HG03354 (cell line): ENCODE measurements around the gene DAO.

Experiments used
- ATAC-seq: cut with Tn5 transposase; IDR thresholded peaks from one replicate; pipeline ENCODE4 v1.9.1; 2021; ENCODE audit warnings: mild to moderate bottlenecking; ENCODE audit not compliant: unreplicated experiment, poor library complexity, severe bottlenecking

The DAO gene

DNA sequence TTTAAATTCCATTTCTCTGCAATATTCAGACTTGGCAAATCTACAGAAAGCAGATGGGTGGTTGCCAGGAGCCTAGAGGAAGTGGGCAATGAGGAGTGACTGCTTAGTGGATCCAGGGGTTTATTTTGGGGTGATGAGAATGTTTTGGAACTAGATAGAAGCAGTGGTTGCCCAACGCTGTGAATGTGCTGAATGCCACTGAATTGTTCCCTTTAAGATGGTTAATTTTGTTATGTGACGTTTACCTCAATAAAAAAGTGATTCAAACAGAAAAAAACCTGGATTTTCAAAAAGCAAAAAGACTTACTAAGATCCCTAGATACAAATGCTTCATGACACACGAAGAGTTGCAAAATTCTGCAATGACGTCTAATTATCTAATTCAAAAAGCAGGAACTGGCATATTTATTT is 34.2 kb downstream of the DAO start:
- no peak for ATAC-seq

DNA sequence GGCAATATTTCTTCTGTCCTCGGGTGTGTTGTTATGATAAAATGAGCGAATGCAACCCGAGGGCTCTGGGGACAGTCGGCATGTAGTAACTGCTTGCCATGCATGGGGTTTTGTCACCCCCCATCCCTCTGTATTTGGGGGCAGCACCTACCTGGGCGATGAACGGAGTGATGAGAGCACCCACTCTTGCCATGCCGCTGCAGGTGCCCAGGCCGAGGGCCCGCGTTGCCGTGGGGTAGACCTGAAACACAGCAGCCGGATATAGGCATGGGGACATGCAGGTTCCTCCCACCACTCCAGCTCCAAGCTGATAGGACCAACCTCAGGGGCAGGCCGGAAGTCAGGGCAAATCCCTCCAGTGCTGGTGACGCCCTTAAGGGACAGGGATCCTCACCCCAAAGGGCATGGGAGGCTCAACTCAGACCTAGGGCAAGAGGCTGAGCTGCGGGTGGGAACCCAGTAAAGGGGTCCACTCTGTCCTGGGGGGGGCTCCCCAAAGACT is 35.8 kb downstream of the DAO start:
- ATAC-seq: no peak

DNA sequence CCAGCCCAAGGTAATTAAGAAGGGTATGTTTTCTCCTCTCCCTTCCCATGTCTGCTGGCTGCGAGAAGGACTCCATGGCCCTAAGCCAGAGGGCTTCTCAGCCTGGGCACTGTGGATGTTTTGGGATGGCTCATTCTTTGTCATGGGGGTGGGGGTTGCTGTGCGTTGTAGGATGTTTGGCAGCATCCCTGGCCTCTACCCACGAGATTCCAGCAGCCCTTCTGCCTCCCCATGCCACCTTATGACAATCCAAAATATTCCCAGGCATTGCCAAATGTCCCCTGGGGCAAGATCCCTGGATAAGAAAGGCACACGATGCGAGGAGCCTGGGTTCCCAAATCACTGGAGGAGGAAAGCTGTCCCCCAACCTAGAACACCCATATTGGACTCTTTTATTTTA is 36.4 kb downstream of the DAO start:
- no peak for ATAC-seq

DNA sequence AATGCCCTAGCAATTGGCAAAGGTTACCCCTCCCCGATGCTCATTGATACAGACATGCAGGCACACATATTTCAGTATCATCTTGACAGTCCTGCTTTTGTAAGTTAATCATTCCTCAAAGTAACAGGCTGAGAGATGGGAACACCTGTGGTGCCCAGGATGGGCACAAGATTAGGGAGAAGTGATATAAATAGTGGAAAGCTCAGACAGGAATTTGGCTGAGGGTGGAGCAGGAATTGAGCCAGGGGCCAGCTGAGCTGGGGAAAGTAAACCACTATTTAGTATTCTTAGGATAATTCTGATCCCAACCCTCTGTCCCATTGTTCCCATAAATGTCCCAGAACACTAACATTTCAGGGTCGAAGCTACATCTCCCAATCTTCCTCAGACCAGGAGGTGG is 38.3 kb downstream of the DAO start:
- no peak for ATAC-seq

DNA sequence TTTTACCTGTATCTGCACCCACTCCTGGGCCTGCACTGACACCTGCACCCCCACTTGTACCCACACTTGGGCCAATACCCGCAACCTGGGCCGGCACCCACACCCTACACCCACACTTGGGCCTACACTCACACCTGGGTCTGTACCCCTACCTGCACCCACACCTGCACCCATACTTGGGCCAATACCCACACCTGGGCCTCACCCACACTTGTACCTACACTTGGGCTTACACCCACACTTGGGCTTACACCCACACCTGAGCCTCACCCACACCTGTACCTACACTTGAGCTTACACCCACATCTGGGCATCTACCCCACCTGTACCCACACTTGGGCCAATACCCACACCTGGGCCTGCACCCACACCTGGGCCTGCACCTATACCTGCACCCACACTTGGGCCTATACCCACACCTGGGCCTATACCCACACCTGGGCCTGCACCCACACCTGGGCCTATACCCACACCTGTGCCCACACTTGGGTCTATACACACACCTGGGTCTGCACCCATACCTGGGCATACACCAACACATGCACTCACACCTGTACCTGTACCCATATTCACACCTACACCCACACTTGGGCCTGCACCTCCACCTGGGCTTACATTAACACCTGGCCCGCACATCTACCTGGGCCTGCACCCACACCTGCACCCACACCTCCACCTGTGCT is 39.2 kb downstream of the DAO start:
- no peak for ATAC-seq

DNA sequence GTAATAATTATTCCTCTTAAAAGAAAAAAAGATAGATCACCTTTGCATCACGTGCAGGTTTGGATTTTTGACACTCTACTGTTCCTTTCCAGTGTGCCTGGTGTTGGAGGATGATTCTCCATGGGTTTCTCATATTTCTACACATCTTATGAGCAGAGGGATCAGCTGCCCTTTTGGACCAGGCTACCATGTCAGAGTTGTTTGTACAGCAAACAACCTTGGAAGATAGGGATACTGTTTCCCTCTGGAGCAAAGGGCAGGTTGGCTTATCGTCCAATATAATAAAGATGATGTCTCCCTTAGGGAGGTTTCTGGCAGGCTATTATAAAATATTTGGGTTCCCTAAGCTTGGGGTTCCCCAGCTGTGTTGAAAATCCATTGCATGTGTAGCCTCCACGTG is 42.1 kb downstream of the DAO start:
- no peak for ATAC-seq

DNA sequence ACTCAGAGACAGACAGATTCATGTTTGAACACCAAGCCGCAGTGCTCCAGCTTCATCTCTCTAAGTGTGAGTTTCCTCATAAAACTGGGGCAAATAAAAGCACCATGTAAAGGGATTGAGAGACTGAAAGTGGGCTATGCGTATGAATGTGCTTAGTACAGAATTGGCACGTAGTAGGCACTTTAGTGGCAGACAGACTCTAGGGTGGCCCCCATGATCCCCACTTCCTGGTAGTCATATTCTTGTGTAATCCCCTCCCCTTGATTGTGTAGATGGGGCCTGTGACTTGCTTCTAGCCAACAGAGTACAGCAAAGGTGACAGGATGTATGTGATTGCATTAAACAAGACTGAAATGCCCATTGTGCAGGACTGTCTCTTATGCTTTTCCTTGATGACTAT is 43.0 kb downstream of the DAO start:
- ATAC-seq: no peak

DNA sequence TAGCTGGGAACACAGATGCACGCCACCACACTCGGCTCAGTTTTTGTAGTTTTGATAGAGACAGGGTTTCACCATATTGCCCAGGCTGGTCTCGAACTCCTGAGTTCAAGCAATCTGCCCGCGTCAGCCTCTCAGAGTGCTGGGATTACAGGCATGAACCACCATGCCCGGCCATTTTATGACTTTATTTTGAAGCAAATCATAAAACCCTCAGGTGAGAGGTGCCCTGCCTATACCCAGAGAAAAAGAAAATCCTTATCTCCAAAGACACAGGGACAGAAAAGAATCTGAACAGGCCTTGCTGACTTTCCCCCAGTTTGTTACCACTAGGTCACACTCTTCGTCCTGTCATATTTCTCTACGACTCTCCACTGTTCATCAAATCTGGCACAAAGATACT is 48.8 kb downstream of the DAO start:
- no peak for ATAC-seq

DNA sequence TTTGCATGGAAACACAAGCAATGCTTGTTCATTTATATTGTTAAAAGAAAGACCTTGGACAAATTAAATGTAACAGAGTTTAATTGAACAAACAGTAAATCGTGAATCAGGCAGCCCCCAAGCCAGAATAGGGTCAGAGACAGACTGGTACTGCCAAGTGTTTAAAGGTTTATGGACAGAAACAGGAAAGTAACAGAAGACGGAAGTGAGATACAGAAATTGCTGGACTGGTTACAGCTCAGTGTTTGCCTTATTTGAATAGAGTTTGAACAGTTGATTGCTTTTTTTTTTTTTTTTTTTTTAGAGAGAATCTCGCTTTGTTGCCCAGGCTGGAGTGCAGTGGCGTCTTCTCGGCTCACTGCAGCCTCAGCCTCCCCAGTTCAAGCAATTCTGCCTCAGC is 50.3 kb downstream of the DAO start:
- peak; percentile 80 for ATAC-seq

DNA sequence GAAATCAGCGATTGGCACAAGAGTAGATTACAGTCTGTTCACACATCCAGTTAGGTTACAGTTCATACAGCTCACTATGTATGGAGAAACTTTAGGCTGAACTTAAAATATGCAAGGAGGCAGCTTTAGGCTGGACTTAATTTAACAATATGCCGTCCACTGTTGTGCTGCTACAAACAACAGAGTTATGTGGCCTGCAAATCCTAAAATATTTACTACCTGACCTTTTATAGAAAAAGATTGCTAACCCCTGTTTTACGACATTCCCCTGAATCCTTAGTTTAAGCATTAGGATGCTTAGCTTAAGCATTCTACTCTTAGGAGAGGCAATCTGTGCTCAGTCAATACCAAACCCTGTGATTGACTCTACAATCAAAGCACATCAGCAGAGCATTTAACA is 50.9 kb downstream of the DAO start:
- no peak for ATAC-seq

DNA sequence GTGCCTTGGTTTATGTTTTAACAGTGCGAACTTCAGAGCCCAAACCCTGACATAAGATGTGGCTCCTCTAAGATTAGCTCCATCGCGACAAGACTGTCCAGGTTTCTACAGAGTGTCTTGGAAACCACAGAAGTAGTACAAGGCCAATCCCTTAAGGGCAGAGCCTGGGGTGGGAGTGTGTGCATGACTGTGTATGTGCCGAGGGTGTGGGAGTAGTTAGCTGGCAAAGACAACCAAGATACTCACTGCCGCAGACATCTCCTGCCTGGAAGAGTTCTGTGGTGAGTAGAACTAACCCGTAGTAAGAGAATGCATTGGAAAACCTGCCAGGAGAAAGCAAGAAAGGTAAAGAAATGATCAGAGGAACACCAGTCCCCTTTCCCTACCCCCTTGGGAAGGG is 54.1 kb downstream of the DAO start:
- no peak for ATAC-seq

DNA sequence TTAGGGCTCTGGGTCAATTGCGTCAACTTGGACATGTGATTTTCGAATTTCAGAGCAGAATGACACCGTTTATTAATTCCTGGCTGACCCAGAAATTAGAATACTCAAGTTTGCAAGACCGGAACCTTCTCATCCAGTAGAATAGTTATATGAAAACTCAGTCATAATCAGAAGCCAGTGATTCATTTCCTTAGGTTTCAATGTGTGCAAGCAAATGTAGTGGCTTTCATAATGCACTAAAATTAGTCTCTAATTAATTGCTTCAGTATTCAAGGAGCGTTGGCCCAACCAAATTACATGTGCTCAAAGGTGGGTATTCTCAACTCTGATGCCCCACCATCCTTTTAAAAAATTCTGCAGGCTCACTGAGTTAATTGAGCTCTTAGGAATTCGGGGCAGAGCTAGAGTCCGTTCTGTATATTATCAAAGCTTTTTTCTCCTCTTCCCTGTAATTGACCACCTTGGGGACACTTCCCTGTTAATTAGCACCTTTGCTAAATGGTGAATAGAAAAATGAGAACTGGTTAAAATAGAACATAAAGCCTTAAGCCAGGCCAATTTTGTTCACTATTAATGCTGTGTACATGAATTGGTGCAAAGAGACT is 55.4 kb downstream of the DAO start:
- no peak for ATAC-seq

DNA sequence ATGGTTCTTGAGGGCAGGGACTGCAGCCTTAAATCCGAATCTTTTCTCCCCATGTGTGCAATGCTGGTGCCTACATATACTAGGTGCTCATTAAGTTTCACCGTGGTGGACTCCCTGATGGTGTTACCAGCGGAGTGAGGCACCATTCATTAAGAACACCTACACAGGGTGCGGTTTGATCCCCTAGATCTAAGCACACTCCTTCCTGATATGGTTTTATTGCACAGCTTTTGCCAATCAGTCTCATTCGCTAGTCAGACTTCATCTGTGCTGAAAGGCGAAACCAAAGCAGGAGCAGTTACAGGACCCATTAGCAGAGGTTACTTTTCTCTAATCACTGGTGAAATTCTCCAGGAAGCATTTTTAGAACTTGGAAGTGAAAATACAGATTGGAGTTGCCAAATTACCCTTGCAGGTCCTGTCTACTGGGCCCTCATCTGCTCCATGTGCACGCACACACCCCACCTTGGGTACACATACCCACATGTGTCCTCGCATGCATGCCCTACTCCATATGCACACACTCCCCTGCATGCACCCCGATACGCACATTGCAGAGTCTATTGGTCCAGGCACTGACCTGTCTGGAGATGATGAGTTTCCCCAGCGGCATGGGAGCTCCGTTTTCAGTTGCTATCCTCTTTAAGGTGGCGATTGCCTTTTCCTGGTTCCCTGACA is 58.5 kb downstream of the DAO start:
- no peak for ATAC-seq

DNA sequence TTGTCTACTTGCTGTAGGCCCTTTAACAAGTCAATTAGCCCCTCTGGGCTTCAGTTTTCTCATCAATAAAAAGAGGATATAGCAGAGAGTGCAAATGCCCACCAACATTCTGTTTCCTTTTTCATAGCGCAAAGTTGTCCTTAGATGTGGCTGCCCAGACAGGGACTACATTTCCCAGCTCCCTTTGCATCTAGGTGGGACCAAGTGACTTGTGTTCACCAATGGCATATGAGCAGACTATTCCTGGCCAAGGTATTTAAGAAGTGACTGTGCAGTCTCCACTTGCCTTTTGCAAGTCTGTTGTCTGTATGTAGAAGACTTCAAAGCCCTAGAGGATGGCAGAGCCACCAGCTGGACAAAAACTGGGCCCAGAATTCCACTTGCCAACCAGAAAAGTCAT is 59.7 kb downstream of the DAO start:
- ATAC-seq: peak; percentile 65

DNA sequence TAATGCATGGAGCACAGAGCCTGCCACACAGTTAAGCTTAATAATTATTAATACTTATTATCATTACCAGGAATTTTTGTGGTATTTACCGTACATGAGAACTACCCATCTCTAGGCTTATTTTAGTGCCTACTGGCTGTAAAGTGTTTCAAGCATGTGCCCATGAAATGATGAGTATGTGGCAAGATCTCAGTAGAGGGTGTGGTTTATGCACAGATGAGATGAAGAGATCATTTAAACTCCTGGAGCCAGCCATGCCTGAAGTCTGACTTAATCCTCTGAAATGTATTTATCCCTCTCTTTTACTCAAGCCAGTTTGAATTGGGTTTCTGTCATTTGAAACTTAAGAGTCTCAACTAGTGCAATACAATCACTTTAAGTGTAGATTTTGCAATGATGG is 60.2 kb downstream of the DAO start:
- ATAC-seq: no peak

DNA sequence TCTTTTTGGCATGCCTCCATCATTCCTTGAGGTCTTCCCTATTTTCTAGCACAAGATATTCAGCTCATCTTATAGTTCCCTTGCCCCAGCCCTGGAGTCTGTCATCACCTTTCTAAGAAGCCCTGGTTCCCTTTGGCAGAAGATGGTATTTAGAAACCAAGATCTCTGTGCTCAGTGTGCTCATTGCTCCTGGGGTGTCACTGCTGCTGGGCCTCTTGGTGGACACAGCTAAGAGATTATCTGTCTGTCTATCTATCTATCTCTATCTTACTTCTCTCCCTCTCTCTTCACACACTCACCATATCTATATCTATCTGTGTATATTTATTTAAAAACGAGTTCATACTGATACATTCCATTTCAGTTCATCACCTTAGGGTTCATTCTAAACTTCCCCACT is 67.2 kb downstream of the DAO start:
- ATAC-seq: no peak

DNA sequence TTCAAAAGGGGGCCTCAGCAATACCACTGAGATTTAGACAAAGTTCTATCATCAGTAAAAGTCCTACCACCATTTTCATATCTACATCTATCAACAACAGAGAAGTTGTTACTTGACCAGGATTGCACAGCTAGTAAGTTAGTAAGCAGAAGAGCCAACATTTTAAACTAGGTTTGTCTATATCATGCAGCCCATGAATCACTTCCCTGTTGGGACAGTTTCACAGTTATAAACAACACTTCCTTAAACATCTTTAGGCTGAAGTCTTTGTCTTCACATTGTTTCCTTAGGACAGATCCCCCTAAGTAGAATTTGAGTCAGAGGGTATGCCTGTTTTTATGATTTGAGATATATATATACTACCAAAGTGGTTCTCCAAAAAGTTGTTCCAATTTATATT is 68.5 kb downstream of the DAO start:
- no peak for ATAC-seq

DNA sequence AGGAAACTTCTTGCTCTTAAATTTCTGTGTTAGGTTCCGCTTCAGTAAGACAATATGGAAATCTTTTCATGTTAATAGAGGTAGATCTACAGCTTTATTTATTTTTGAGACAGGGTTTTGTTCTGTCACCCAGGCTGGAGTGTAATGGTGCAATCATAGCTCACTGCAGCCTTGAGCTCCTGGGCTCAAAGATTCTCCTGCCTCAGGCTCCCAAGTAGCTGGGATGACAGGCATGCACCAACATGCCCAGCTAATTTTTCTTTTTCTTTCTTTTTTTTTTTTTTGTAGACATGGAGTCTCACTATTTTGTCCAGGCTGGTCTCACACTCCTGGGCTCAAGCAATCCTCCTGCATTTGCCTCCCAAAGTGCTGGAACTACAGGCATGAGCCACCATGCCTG is 70.1 kb downstream of the DAO start:
- ATAC-seq: no peak
